Keratinocyte (primary cell): ENCODE results near the gene HMCN2. TPM values are rescaled to one million over a fixed set of nuclear protein-coding genes. Genes with fewer than 3 reads are reported as not detected.

ENCODE experiments used
- DNase-seq: peaks from one replicate; pipeline ENCODE4 v3.0.0-alpha.2; 2011; ENCODE audit warnings: low read depth, missing footprints, low spot score
- FAIRE-seq: peaks from 2 replicates; lab custom pipeline; 2011; peaks lifted over from hg19 to GRCh38; lab: Jason Lieb, UNC
- H2AFZ ChIP-seq: 2 replicates; pipeline ENCODE4 v1.6.0; 2012; ENCODE audit warnings: low read length, control low read depth, inconsistent platforms; ENCODE audit not compliant: control insufficient read depth
- H3K27ac ChIP-seq: 2 replicates; pipeline ENCODE4 v1.5.1; 2011; ENCODE audit warnings: low read length; ENCODE audit not compliant: control insufficient read depth, insufficient read depth
- H3K27me3 ChIP-seq: 3 replicates; pipeline ENCODE4 v1.6.0; 2011; ENCODE audit warnings: low read length; ENCODE audit not compliant: control insufficient read depth, insufficient read depth; ENCODE audit errors: extremely low read depth
- H3K36me3 ChIP-seq, 2 experiments: 2 replicates in 1 of 2; 3 replicates in 1 of 2; pipeline ENCODE4 v1.5.1; 2011; ENCODE audit warnings: low read length in 2 of 2, mild to moderate bottlenecking in 1 of 2; ENCODE audit not compliant: control insufficient read depth in 2 of 2, insufficient read depth in 2 of 2; ENCODE audit errors: extremely low read depth in 1 of 2
- H3K4me1 ChIP-seq: 3 replicates; pipeline ENCODE4 v1.5.1; 2011; ENCODE audit warnings: low read length; ENCODE audit not compliant: control insufficient read depth, insufficient read depth; ENCODE audit errors: extremely low read depth
- H3K4me2 ChIP-seq: 3 replicates; pipeline ENCODE4 v1.6.0; 2011; ENCODE audit warnings: low read depth, low read length; ENCODE audit not compliant: control insufficient read depth, insufficient read depth; ENCODE audit errors: extremely low read depth
- H3K4me3 ChIP-seq, 3 experiments: fragments of 200-600 bp in 1 of 3; sonication (generic) in 1 of 3; 2 replicates in 2 of 3; 3 replicates in 1 of 3; pipeline ENCODE4 v1.5.1; 2011 to 2016; ENCODE audit warnings: low read length in 3 of 3, mild to moderate bottlenecking in 3 of 3, control low read depth in 2 of 3, inconsistent platforms in 1 of 3, low read depth in 1 of 3, mixed read lengths in 1 of 3, mixed run types in 1 of 3, moderate library complexity in 1 of 3; ENCODE audit not compliant: control insufficient read depth in 2 of 3, insufficient read depth in 2 of 3; ENCODE audit errors: extremely low read depth in 1 of 3
- H3K79me2 ChIP-seq: 2 replicates; pipeline ENCODE4 v1.6.0; 2012; ENCODE audit warnings: low read length; ENCODE audit not compliant: control insufficient read depth, insufficient read depth
- H3K9ac ChIP-seq: 3 replicates; pipeline ENCODE4 v1.6.0; 2011; ENCODE audit warnings: low read length; ENCODE audit not compliant: control insufficient read depth, insufficient read depth; ENCODE audit errors: extremely low read depth
- H3K9me1 ChIP-seq: 3 replicates; pipeline ENCODE4 v1.6.0; 2011; ENCODE audit warnings: low read length; ENCODE audit not compliant: control insufficient read depth, insufficient read depth; ENCODE audit errors: extremely low read depth
- H3K9me3 ChIP-seq: 2 replicates; pipeline ENCODE4 v1.5.1; 2012; ENCODE audit warnings: low read depth, low read length; ENCODE audit not compliant: control insufficient read depth
- H4K20me1 ChIP-seq: 3 replicates; pipeline ENCODE4 v1.6.0; 2011; ENCODE audit warnings: low read length; ENCODE audit not compliant: control insufficient read depth, insufficient read depth; ENCODE audit errors: extremely low read depth
- CTCF ChIP-seq, 3 experiments: IDR thresholded peaks in 1 of 3; conservative IDR thresholded peaks in 1 of 3; optimal IDR thresholded peaks in 1 of 3; 2 replicates in 2 of 3; 3 replicates in 1 of 3; pipeline versions ENCODE3 to v1.5.1; 2011; ENCODE audit warnings: low read length in 3 of 3, mild to moderate bottlenecking in 3 of 3, moderate library complexity in 2 of 3, control low read depth in 1 of 3, inconsistent platforms in 1 of 3; ENCODE audit not compliant: insufficient read depth in 2 of 3; ENCODE audit errors: extremely low read depth in 1 of 3
- EZH2 ChIP-seq: IDR thresholded peaks from one replicate; pipeline ENCODE4 v1.6.1; 2012; ENCODE audit warnings: inconsistent platforms, mild to moderate bottlenecking, low read length, moderate library complexity
- dilution Hi-C: fragments of 300-500 bp; cut with MboI; formaldehyde crosslinking; loops from one replicate; pipeline ENCODE4 v1.7.0; 2020; ENCODE audit warnings: low sequenced_read_pairs; ENCODE audit not compliant: extremely low pct_ligation_motif_present
- polyA plus RNA-seq, 5 experiments: library from polyadenylated mRNA; depleted of rRNA in 3 of 5; stranded (reverse) in 3 of 5; stranded (forward) in 1 of 5; unstranded in 1 of 5; fragments of >200 nt; gene quantifications; 1 replicate in 1 of 5; 2 replicates in 3 of 5; 3 replicates in 1 of 5; pipeline versions ENCODE4 v1.2.1 to v1.2.3, GENCODE V29; 2011 to 2012; ENCODE audit warnings: missing spikeins in 2 of 5, low read depth in 1 of 5, low replicate concordance in 1 of 5

The HMCN2 gene
- polyA plus RNA-seq, 1 donor (not counting 4 experiments of a cell fraction or from before 2014, with no cell fraction given), result not detected

DNA sequence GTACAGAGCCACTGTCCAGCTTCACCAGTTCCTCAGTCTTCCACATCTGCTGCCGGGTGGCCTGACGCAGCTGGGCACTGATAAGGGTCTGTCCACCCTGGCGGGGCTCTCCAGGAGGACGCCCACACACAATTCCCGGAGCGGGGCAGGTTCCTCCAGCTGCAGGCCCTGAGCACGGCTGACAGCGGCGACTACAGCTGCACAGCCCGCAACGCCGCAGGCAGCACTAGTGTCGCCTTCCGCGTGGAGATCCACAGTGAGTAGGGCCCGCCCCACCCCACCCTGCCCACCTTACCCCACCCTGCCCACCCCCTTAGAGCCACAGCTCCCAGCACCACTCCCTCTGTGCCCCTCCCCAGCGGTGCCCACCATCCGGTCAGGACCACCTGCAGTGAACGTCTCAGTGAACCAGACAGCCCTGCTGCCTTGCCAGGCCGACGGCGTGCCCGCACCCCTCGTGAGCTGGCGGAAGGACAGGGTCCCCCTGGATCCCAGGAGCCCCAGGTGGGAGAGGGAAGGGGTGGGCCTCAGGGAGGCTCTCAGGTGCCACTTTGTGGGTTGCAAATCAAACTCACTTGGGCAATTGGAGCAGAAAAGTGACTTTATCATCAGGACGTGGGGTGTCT is 130.4 kb downstream of the HMCN2 start:
- no peaks in the 10 kb centered on the region for H4K20me1 ChIP-seq
- no peaks in the 10 kb centered on the region for H3K9me3 ChIP-seq
- no peak overlapping the region for H3K9ac ChIP-seq
- dilution Hi-C loops, result no loop called here
- FAIRE-seq (no peak), DNase-seq (no peak)
- no peak overlapping the region for H3K4me3 ChIP-seq
- no peaks in the 10 kb centered on the region for H3K9me1 ChIP-seq
- no peaks in the 10 kb centered on the region for H3K79me2 ChIP-seq
- H3K36me3 ChIP-seq, result no peaks in the 10 kb centered on the region
- peaks cover 4% of the 10 kb centered on the region for H3K4me1 ChIP-seq
- no peak overlapping the region for H2AFZ ChIP-seq
- H3K4me2 ChIP-seq, result no peak overlapping the region
- no peak for TF ChIP-seq EZH2
- TF ChIP-seq CTCF (optimal IDR thresholded peaks at IDR 0.05 in 1 of 3, IDR thresholded peaks at IDR 0.05 in 1 of 3, conservative IDR thresholded peaks at IDR 0.05 in 1 of 3; ENCODE audit: extremely low read depth in 1 of 3, insufficient read depth in 2 of 3, low read length in 3 of 3), result no peak
- no peak overlapping the region for H3K27ac ChIP-seq
- H3K27me3 ChIP-seq, result peaks cover 4% of the 10 kb centered on the region

GRCh38 chr9:130396581-130396980 is 131.0 kb downstream of the HMCN2 start:
- H3K9me1 ChIP-seq, result no peaks in the 10 kb centered on the region
- no peaks in the 10 kb centered on the region for H3K9me3 ChIP-seq
- no peak for TF ChIP-seq EZH2
- TF ChIP-seq CTCF (optimal IDR thresholded peaks at IDR 0.05 in 1 of 3, IDR thresholded peaks at IDR 0.05 in 1 of 3, conservative IDR thresholded peaks at IDR 0.05 in 1 of 3; ENCODE audit: extremely low read depth in 1 of 3, insufficient read depth in 2 of 3, low read length in 3 of 3), result no peak
- no peak for FAIRE-seq
- H3K4me1 ChIP-seq, result peaks cover 4% of the 10 kb centered on the region
- no peak overlapping the region for H2AFZ ChIP-seq
- H3K36me3 ChIP-seq, result no peaks in the 10 kb centered on the region
- H3K9ac ChIP-seq, result no peak overlapping the region
- no peak for DNase-seq
- no peak overlapping the region for H3K4me3 ChIP-seq
- no peaks in the 10 kb centered on the region for H4K20me1 ChIP-seq
- peaks cover 4% of the 10 kb centered on the region for H3K27me3 ChIP-seq
- dilution Hi-C loops, result no loop called here
- no peaks in the 10 kb centered on the region for H3K79me2 ChIP-seq
- H3K27ac ChIP-seq, result no peak overlapping the region
- no peak overlapping the region for H3K4me2 ChIP-seq
